IMR-90 (cell line): Measurements from ENCODE around the gene LSM12. TPM values are rescaled to one million over a fixed set of nuclear protein-coding genes. Genes with fewer than 3 reads are reported as not detected.
A peak's percentile ranks its signal among the peaks of the same experiment; 100 is the strongest.

Experiments
- BHLHE40 ChIP-seq: fragments of 150-350 bp; IDR thresholded peaks from 2 replicates; pipeline ENCODE4 v1.6.1; 2016; ENCODE audit warnings: mild to moderate bottlenecking, low read depth, low read length
- ELK1 ChIP-seq: fragments of 150-350 bp; IDR thresholded peaks from 2 replicates; pipeline ENCODE4 v1.6.1; 2016; ENCODE audit warnings: low read depth, mild to moderate bottlenecking, low read length, moderate library complexity, borderline replicate concordance
- MAFK ChIP-seq: IDR thresholded peaks from 2 replicates; pipeline ENCODE4 v1.6.1; 2012; ENCODE audit warnings: low read depth, low read length, improper control_type of control experiment
- MAZ ChIP-seq: IDR thresholded peaks from 2 replicates; pipeline ENCODE4 v1.6.1; 2012; ENCODE audit warnings: low read depth, mild to moderate bottlenecking, low read length, improper control_type of control experiment, moderate library complexity, borderline replicate concordance
- polyA plus RNA-seq, 3 experiments: library from polyadenylated mRNA; depleted of rRNA; stranded (reverse); fragments of >200 nt; gene quantifications; 2 replicates each; pipeline ENCODE4 v1.2.3, GENCODE V29; 2012; ENCODE audit warnings: low replicate concordance in 1 of 3
- total RNA-seq: library from RNA; depleted of rRNA; stranded (reverse); fragments of >200 nt; gene quantifications from 2 replicates; pipeline ENCODE4 v1.2.3, GENCODE V29; 2012

The LSM12 gene
- total and polyA plus RNA-seq, 2 of the 4 experiments (the other 2 are of a cell fraction) = 38.0 to 41.0 TPM

- TF ChIP-seq ELK1 = no peak
- no peak for TF ChIP-seq MAFK
- peak; percentile 68 for TF ChIP-seq MAZ
- TF ChIP-seq BHLHE40 = peak; percentile 30; the same call in 1 of the 2 replicates
Observed at GRCh38 chr17:44108440-44109311, 42.2 kb upstream of the LSM12 start (continued).
